Uterus (tissue), 4 donors: Measurements from ENCODE around the gene CUL4B. TPM values are rescaled to one million over a fixed set of nuclear protein-coding genes. Genes with fewer than 3 reads are reported as not detected.
A peak's percentile ranks its signal among the peaks of the same experiment; 100 is the strongest.

ENCODE experiments used
- DNase-seq, 2 donors: peaks; one replicate each; pipeline ENCODE4 v3.0.0-alpha.2; 2019 to 2020
- H3K27ac ChIP-seq, 2 donors: fragments of 200-600 bp; sonication (generic); 1 replicate in 1 of 2; 2 replicates in 1 of 2; pipeline ENCODE4 v1.5.1; 2016 to 2018
- H3K27me3 ChIP-seq, 2 donors: fragments of 200-600 bp; sonication (generic); one replicate each; pipeline ENCODE4 v1.5.1; 2018 to 2019; ENCODE audit warnings: control low read depth in 1 of 2
- H3K36me3 ChIP-seq, 2 donors: fragments of 200-600 bp; sonication (generic); one replicate each; pipeline ENCODE4 v1.5.1; 2019; ENCODE audit warnings: control low read depth in 1 of 2
- H3K4me1 ChIP-seq, 2 donors: fragments of 200-600 bp; sonication (generic); one replicate each; pipeline ENCODE4 v1.5.1; 2018 to 2019; ENCODE audit warnings: control low read depth in 1 of 2
- H3K4me3 ChIP-seq, 2 donors: fragments of 200-600 bp; sonication (generic); 1 replicate in 1 of 2; 2 replicates in 1 of 2; pipeline ENCODE4 v1.5.1; 2018 to 2019; ENCODE audit warnings: mild to moderate bottlenecking in 1 of 2
- H3K9me3 ChIP-seq, 2 donors: fragments of 200-600 bp; sonication (generic); one replicate each; pipeline ENCODE4 v1.5.1; 2019; ENCODE audit warnings: control low read depth in 1 of 2
- CTCF ChIP-seq, 4 experiments: fragments of 200-600 bp in 2 of 4; fragments of 450-650 bp in 2 of 4; sonication (generic) in 2 of 4; IDR thresholded peaks; one replicate each; pipeline ENCODE4 v1.5.1; 2016 to 2019; ENCODE audit warnings: antibody characterized with exemption in 4 of 4, mild to moderate bottlenecking in 2 of 4, moderate library complexity in 1 of 4
- POLR2A ChIP-seq, 2 donors: fragments of 450-650 bp; IDR thresholded peaks; one replicate each; pipeline ENCODE4 v1.6.1; 2016; ENCODE audit warnings: antibody characterized with exemption in 2 of 2, mild to moderate bottlenecking in 1 of 2, moderate library complexity in 1 of 2
- intact Hi-C: fragments of 100-400 bp; cut with DNase I; formaldehyde crosslinking; loops from one replicate; pipeline ENCODE4 v1.15.1; 2023; ENCODE audit warnings: low total_unique reads
- total RNA-seq, 4 donors: library from RNA; depleted of rRNA in 3 of 4; stranded (reverse); fragments of >200 nt in 3 of 4; gene quantifications; one replicate each; pipeline versions ENCODE4 v1.1.0 to v1.2.4, GENCODE V29; 2014 to 2023
- donor health status: DM: yes; HTN: yes; CAD: no.

The CUL4B gene
- 10 to 100 TPM; 29.2 to 88.1 (median 44.0) TPM for total RNA-seq

- intact Hi-C loops = no loop called here
Measured at GRCh38 chrX:120560842-120561633, at the start of gene CUL4B. Gene CUL4B (minus strand): TSS chrX:120560962. CDS start chrX:120560638, 324 bp downstream.

DNA sequence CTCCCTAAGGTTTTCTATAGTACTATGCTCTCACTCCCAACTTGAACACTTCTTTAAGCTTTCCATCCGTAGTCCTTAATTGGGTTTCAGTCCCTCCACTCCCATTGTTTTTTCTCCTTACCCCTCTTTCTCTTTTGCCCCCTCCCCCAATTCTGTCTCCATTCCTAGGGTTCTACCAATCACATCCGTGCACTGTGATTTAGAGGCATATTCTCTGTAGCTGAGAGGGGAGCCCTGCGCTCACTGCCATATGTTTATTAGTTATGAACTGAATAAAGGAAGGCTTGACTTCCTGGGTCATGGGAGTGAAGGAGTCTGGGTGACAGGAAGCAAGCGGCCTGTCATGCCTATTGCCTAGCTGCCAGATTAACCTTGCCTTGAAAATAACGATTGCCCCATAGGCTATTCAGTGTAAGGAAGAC is 43.6 kb upstream of the CUL4B start:
- H3K27ac ChIP-seq = peak overlapping the region; percentile 79 to 81
- no peak for TF ChIP-seq CTCF (IDR thresholded peaks at IDR 0.05)
- no peak for TF ChIP-seq POLR2A (IDR thresholded peaks at IDR 0.05)
- intact Hi-C loops = no loop called here

More at GRCh38 chrX:120560842-120561633, at the start of gene CUL4B:
- Histone ChIP-seq H3K4me1 (no peaks in the 10 kb centered on the region), H3K27ac (peak within 1 kb of the TSS; percentile 97 to 98), H3K9me3 (no peaks in the 10 kb centered on the region), H3K4me3 (peak within 1 kb of the TSS; percentile 59 to 65), H3K36me3 (no peaks in the 10 kb centered on the region), H3K27me3 (peaks cover 0 to 4% of the 10 kb centered on the region in 2 donors)
- TF ChIP-seq CTCF (IDR thresholded peaks at IDR 0.05) = no peak
- peak; percentile 54 to 55 for TF ChIP-seq POLR2A (IDR thresholded peaks at IDR 0.05)
- DNase-seq = peak; percentile 90 to 94

DNA sequence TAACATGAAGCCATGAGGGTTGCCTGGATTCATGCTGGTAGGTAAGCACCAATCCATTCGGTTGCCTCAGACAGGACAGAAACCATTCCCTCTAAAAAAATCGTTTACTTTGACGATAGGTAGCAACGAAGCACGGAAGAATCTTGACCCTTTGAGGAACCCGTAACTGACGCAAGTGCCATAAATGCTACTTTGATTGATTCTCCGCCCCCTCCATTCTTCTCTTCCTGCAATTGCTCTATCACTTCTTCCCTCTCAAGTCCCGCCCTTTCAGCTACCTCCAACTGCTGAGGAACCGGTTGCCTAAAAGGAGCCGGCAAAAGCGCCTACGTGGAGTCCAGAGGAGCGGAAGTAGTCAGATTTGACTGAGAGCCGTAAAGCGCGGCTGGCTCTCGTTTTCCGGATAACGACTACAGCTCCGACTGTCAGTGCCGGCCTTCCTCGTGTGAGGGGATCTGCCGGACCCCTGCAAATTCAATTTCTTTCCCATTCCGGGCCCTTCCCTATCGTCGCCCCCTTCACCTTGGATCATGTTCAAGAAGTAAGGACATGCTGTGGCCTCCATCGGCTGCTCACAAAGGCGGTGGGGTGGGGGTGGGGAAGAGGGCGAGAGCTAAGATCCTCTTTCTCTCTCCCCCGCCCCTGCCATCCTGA is 43.1 kb upstream of the CUL4B start, which contains the start of gene MCTS1:
Gene MCTS1 (plus strand): TSS at position 395 of the 654 bp plus-strand sequence. CDS start 136 bp downstream, at position 531.
- intact Hi-C loops = no loop called here
- TF ChIP-seq CTCF (IDR thresholded peaks at IDR 0.05) (no peak), POLR2A (IDR thresholded peaks at IDR 0.05) (peak in 1 of 2 donors; percentile 50)
- Histone ChIP-seq H3K36me3 (no peaks in the 10 kb centered on the region), H3K4me1 (no peaks in the 10 kb centered on the region), H3K27ac (peak within 1 kb of the TSS; percentile 79 to 81), H3K27me3 (no peaks in the 10 kb centered on the region), H3K9me3 (no peaks in the 10 kb centered on the region), H3K4me3 (peak within 1 kb of the TSS; percentile 51 to 61)
- peak; percentile 79 to 88 for DNase-seq

More for the DNA sequence above, 43.6 kb upstream of the CUL4B start:
- H3K9me3 ChIP-seq = no peaks in the 10 kb centered on the region
- no peak for DNase-seq
- H3K4me1 ChIP-seq = no peaks in the 10 kb centered on the region
- H3K4me3 ChIP-seq = peak overlapping the region; percentile 51 to 61
- no peaks in the 10 kb centered on the region for H3K36me3 ChIP-seq
- H3K27me3 ChIP-seq = no peaks in the 10 kb centered on the region

GRCh38 chrX:120585702-120586101 is 24.9 kb upstream of the CUL4B start:
- no peak overlapping the region for H3K27ac ChIP-seq
- no peaks in the 10 kb centered on the region for H3K36me3 ChIP-seq
- TF ChIP-seq CTCF (IDR thresholded peaks at IDR 0.05) (no peak), POLR2A (IDR thresholded peaks at IDR 0.05) (no peak)
- DNase-seq = no peak
- intact Hi-C loops = no loop called here
- no peaks in the 10 kb centered on the region for H3K9me3 ChIP-seq
- no peaks in the 10 kb centered on the region for H3K4me1 ChIP-seq
- no peak overlapping the region for H3K4me3 ChIP-seq
- no peaks in the 10 kb centered on the region for H3K27me3 ChIP-seq
